Transverse colon (tissue), 4 donors: ENCODE results near the gene SHC4.

ENCODE experiments used
- CTCF ChIP-seq, 5 experiments: fragments of 200-600 bp in 3 of 5; fragments of 450-650 bp in 2 of 5; sonication (generic) in 3 of 5; IDR thresholded peaks; 1 replicate in 2 of 5; 2 replicates in 3 of 5; pipeline ENCODE4 v1.5.1; 2016 to 2017; ENCODE audit warnings: antibody characterized with exemption in 5 of 5, inconsistent platforms in 3 of 5, mild to moderate bottlenecking in 2 of 5, moderate library complexity in 1 of 5
- EP300 ChIP-seq: sonication (generic); formaldehyde crosslinking; IDR thresholded peaks from one replicate; pipeline ENCODE4 v1.6.1; 2017; ENCODE audit warnings: antibody characterized with exemption, low read depth
- POLR2A ChIP-seq: fragments of 450-650 bp; IDR thresholded peaks from one replicate; pipeline ENCODE4 v1.6.1; 2016; ENCODE audit warnings: antibody characterized with exemption, mild to moderate bottlenecking, moderate library complexity
- POLR2AphosphoS5 ChIP-seq, 3 donors: sonication (generic); formaldehyde crosslinking; IDR thresholded peaks; one replicate each; pipeline ENCODE4 v1.6.1; 2016; ENCODE audit warnings: antibody characterized with exemption in 3 of 3

GRCh38 chr15:48905216-48905615 is 58.5 kb downstream of the SHC4 start:
- TF ChIP-seq CTCF (IDR thresholded peaks at IDR 0.05) (no peak), EP300 (no peak), POLR2A (no peak), POLR2AphosphoS5 (IDR thresholded peaks at IDR 0.05) (no peak)
